ENCODE results near the gene CTNND2. TPM values are rescaled to one million over a fixed set of nuclear protein-coding genes. Genes with fewer than 3 reads are reported as not detected.

The CTNND2 gene
- polyA plus RNA-seq, 1 of the 3 experiments (the other 2 are of a cell fraction): not detected

- TF ChIP-seq, protein P1, sequence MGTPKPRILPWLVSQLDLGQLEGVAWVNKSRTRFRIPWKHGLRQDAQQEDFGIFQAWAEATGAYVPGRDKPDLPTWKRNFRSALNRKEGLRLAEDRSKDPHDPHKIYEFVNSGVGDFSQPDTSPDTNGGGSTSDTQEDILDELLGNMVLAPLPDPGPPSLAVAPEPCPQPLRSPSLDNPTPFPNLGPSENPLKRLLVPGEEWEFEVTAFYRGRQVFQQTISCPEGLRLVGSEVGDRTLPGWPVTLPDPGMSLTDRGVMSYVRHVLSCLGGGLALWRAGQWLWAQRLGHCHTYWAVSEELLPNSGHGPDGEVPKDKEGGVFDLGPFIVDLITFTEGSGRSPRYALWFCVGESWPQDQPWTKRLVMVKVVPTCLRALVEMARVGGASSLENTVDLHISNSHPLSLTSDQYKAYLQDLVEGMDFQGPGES (IDR thresholded peaks at IDR 0.05; ENCODE audit: low read depth, low read length): no peak
Observed at GRCh38 chr5:11758321-11758720, 145.9 kb downstream of the CTNND2 start (continued).

- WGBS (ENCODE audit: low lambda C conversion rate): 0% methylated on average over 1 of the region's 1 CpG
- H4K20me1 ChIP-seq (ENCODE audit: insufficient read depth): no peaks in the 10 kb centered on the region
- H3K4me1 ChIP-seq (ENCODE audit: control insufficient read depth in 1 of 2, insufficient read depth in 2 of 2, low read depth in 1 of 2, low read length in 1 of 2): no peaks in the 10 kb centered on the region
- no peak overlapping the region for H3K4me3 ChIP-seq (ENCODE audit: low read depth in 2 of 2, low read length in 1 of 2)
- no peaks in the 10 kb centered on the region for H3K36me3 ChIP-seq (replicated peaks in 1 of 2; ENCODE audit: control insufficient read depth in 1 of 2, insufficient read depth in 2 of 2, low read length in 1 of 2)
- no peak overlapping the region for H3K9ac ChIP-seq
- no peaks in the 10 kb centered on the region for H3K9me2 ChIP-seq
- H3F3A ChIP-seq (replicated peaks; ENCODE audit: insufficient read depth): no peaks in the 10 kb centered on the region
- H3K4me2 ChIP-seq: no peak overlapping the region
- no peaks in the 10 kb centered on the region for H3K27me3 ChIP-seq (ENCODE audit: insufficient read depth)
- no peaks in the 10 kb centered on the region for H3K9me3 ChIP-seq
- H3K27ac ChIP-seq (ENCODE audit: low read depth in 2 of 2, low read length in 1 of 2): no peak overlapping the region
- TF ChIP-seq MAX (IDR thresholded peaks at IDR 0.05; ENCODE audit: low read depth) (no peak), EP300 (IDR thresholded peaks at IDR 0.05; ENCODE audit: borderline replicate concordance in 1 of 2, low read depth in 1 of 2, low read length in 1 of 2) (no peak), USF2 (IDR thresholded peaks at IDR 0.05; ENCODE audit: borderline replicate concordance, low read depth, low read length) (no peak), NRF1 (IDR thresholded peaks at IDR 0.05; ENCODE audit: low read depth, low read length) (no peak), TEAD4 (IDR thresholded peaks at IDR 0.05; ENCODE audit: borderline replicate concordance, insufficient read depth) (no peak), SMC3 (IDR thresholded peaks at IDR 0.05; ENCODE audit: low read depth, low read length) (no peak), RFX5 (IDR thresholded peaks at IDR 0.05; ENCODE audit: low read length) (no peak), RCOR1 (IDR thresholded peaks at IDR 0.05; ENCODE audit: low read length) (no peak), YY1 (IDR thresholded peaks at IDR 0.05; ENCODE audit: low read depth) (no peak), MXI1 (IDR thresholded peaks at IDR 0.05; ENCODE audit: low read depth, low read length) (no peak), TAF1 (IDR thresholded peaks at IDR 0.05; ENCODE audit: borderline replicate concordance, low read depth, low read length) (no peak)
- DNase-seq: no peak
- no peak overlapping the region for H2AFZ ChIP-seq (ENCODE audit: low read depth)
- CTCF ChIA-PET: interaction anchor here (1.5 kb wide), 1 partner anchor 15 kb away, joined by 5 read pairs; no protein-coding TSS in a partner anchor
- POLR2A ChIA-PET: no interaction called here
- no peaks in the 10 kb centered on the region for H3K79me2 ChIP-seq (ENCODE audit: insufficient read depth)
Observed at GRCh38 chr5:11757661-11758060, 146.6 kb downstream of the CTNND2 start.

DNA sequence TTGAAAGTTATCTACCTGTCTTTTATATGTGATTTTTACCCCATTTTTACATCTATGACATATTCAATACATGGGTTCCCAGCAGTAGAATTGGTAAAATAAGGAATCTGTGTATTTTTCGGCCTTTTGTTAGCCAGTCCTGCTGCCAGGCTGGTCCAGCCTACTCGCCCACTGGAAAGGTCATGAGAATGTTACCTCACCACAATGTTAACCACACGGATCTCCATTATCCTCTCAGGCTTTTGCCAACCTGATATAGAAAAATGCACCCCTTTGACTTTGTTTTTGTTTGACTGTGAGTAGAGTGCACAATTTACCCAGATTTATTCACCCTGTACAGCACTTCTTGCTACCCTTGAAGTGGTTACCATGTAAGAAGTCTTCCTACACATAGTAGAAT is 167.2 kb downstream of the CTNND2 start:
- Histone ChIP-seq H4K20me1 (ENCODE audit: insufficient read depth) (no peaks in the 10 kb centered on the region), H3K36me3 (replicated peaks in 1 of 2; ENCODE audit: control insufficient read depth in 1 of 2, insufficient read depth in 2 of 2, low read length in 1 of 2) (no peaks in the 10 kb centered on the region), H2AFZ (ENCODE audit: low read depth) (no peak overlapping the region), H3K79me2 (ENCODE audit: insufficient read depth) (no peaks in the 10 kb centered on the region), H3K4me1 (ENCODE audit: control insufficient read depth in 1 of 2, insufficient read depth in 2 of 2, low read depth in 1 of 2, low read length in 1 of 2) (no peaks in the 10 kb centered on the region), H3F3A (replicated peaks; ENCODE audit: insufficient read depth) (no peaks in the 10 kb centered on the region), H3K9me2 (no peaks in the 10 kb centered on the region), H3K27me3 (ENCODE audit: insufficient read depth) (no peaks in the 10 kb centered on the region), H3K9me3 (no peaks in the 10 kb centered on the region), H3K9ac (no peak overlapping the region), H3K4me2 (no peak overlapping the region), H3K27ac (ENCODE audit: low read depth in 2 of 2, low read length in 1 of 2) (no peak overlapping the region), H3K4me3 (ENCODE audit: low read depth in 2 of 2, low read length in 1 of 2) (no peak overlapping the region)
- TF ChIP-seq RCOR1 (IDR thresholded peaks at IDR 0.05; ENCODE audit: low read length) (no peak), FOSL2 (IDR thresholded peaks at IDR 0.05; ENCODE audit: borderline replicate concordance, low read depth) (no peak), SIN3A (IDR thresholded peaks at IDR 0.05; ENCODE audit: borderline replicate concordance, low read depth, low read length) (no peak), USF1 (IDR thresholded peaks at IDR 0.05; ENCODE audit: borderline replicate concordance, low read depth) (no peak), USF2 (IDR thresholded peaks at IDR 0.05; ENCODE audit: borderline replicate concordance, low read depth, low read length) (no peak), TCF12 (IDR thresholded peaks at IDR 0.05) (no peak), SMC3 (IDR thresholded peaks at IDR 0.05; ENCODE audit: low read depth, low read length) (no peak), GATA2 (CRISPR knock-in tag; IDR thresholded peaks at IDR 0.05) (no peak), CHD2 (IDR thresholded peaks at IDR 0.05; ENCODE audit: low read length, partially characterized antibody) (no peak)
- TF ChIP-seq, protein P2, sequence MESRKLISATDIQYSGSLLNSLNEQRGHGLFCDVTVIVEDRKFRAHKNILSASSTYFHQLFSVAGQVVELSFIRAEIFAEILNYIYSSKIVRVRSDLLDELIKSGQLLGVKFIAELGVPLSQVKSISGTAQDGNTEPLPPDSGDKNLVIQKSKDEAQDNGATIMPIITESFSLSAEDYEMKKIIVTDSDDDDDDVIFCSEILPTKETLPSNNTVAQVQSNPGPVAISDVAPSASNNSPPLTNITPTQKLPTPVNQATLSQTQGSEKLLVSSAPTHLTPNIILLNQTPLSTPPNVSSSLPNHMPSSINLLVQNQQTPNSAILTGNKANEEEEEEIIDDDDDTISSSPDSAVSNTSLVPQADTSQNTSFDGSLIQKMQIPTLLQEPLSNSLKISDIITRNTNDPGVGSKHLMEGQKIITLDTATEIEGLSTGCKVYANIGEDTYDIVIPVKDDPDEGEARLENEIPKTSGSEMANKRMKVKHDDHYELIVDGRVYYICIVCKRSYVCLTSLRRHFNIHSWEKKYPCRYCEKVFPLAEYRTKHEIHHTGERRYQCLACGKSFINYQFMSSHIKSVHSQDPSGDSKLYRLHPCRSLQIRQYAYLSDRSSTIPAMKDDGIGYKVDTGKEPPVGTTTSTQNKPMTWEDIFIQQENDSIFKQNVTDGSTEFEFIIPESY (IDR thresholded peaks at IDR 0.05; ENCODE audit: borderline replicate concordance, low read depth): no peak
- WGBS (ENCODE audit: low lambda C conversion rate): 0% methylated on average over 3 of the region's 3 CpGs
- ChIA-PET CTCF (no interaction called here), POLR2A (no interaction called here)
- no peak for DNase-seq

Data from SK-N-SH (cell line).